Mucosa of descending colon (tissue), 3 donors: ENCODE results near the gene ETF1. TPM values are rescaled to one million over a fixed set of nuclear protein-coding genes. Genes with fewer than 3 reads are reported as not detected.

Source experiments
- ATAC-seq: fragments of 200-7000 bp; cut with Tn5 transposase; one replicate; pipeline ENCODE4 v1.9.1; 2020; ENCODE audit warnings: mild to moderate bottlenecking, moderate library complexity
- DNase-seq, 3 donors: peaks; one replicate each; pipeline ENCODE4 v3.0.0-alpha.2; 2020
- H3K36me3 ChIP-seq: fragments of 200-600 bp; one replicate; pipeline ENCODE4 v1.8.0; 2021; ENCODE audit warnings: low read depth, mild to moderate bottlenecking
- H3K4me1 ChIP-seq: fragments of 200-600 bp; one replicate; pipeline ENCODE4 v1.8.0; 2021; ENCODE audit warnings: low read depth, mild to moderate bottlenecking
- H3K4me3 ChIP-seq: fragments of 200-600 bp; one replicate; pipeline ENCODE4 v1.8.0; 2021; ENCODE audit warnings: mild to moderate bottlenecking
- H3K9me3 ChIP-seq: fragments of 200-600 bp; one replicate; pipeline ENCODE4 v1.8.0; 2021; ENCODE audit warnings: mild to moderate bottlenecking
- intact Hi-C, 2 donors: fragments of 100-400 bp; cut with DNase I in 1 of 2; cut with micrococcal nuclease in 1 of 2; formaldehyde crosslinking; loops; one replicate each; pipeline versions ENCODE4 v1.11.0 to v1.11.1; 2022; cut with DNase I, micrococcal nuclease
- total RNA-seq, 3 donors: library from RNA; stranded (reverse); fragmentation: NEBNext Ultra II Directional in 2 of 3; extraction: Animal tissue kit (Norgen Biotek cat#: 25700) in 2 of 3; gene quantifications; one replicate each; pipeline versions ENCODE4 v1.2.1 to v1.2.4, GENCODE V29; 2021 to 2023
- TF ChIP-seq, protein P1 (sequence below): fragments of 200-600 bp; IDR thresholded peaks from one replicate; pipeline ENCODE4 v1.8.0; 2022; ENCODE audit warnings: antibody characterized with exemption, mild to moderate bottlenecking
- donor health status: DM: no; HTN: no; CAD: no; lungs with moderate emphysema.
- donor health status: DM: no; HTN: no; CAD: no.
- donor health status: DM: no; HTN: yes; CAD: no.

Gene ETF1
- total RNA-seq, 3 donors from 2014 or later: 66.5 to 114 (median 85.7) TPM

GRCh38 chr5:138574744-138575193 is 31.7 kb upstream of the ETF1 start:
- TF ChIP-seq, protein P1, sequence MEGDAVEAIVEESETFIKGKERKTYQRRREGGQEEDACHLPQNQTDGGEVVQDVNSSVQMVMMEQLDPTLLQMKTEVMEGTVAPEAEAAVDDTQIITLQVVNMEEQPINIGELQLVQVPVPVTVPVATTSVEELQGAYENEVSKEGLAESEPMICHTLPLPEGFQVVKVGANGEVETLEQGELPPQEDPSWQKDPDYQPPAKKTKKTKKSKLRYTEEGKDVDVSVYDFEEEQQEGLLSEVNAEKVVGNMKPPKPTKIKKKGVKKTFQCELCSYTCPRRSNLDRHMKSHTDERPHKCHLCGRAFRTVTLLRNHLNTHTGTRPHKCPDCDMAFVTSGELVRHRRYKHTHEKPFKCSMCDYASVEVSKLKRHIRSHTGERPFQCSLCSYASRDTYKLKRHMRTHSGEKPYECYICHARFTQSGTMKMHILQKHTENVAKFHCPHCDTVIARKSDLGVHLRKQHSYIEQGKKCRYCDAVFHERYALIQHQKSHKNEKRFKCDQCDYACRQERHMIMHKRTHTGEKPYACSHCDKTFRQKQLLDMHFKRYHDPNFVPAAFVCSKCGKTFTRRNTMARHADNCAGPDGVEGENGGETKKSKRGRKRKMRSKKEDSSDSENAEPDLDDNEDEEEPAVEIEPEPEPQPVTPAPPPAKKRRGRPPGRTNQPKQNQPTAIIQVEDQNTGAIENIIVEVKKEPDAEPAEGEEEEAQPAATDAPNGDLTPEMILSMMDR: no peak
- Histone ChIP-seq H3K4me3 (peak overlapping the region; percentile 92), H3K36me3 (peaks cover 26% of the 10 kb centered on the region), H3K9me3 (no peaks in the 10 kb centered on the region), H3K4me1 (peaks cover 9% of the 10 kb centered on the region)
- ATAC-seq (peak; percentile 35), DNase-seq (peak in 1 of 3 donors; percentile 5)
- intact Hi-C loops: no loop called here

- no peaks in the 10 kb centered on the region for H3K9me3 ChIP-seq
- peaks cover 9% of the 10 kb centered on the region for H3K4me1 ChIP-seq
- ATAC-seq (no peak), DNase-seq (no peak)
- H3K4me3 ChIP-seq: peak overlapping the region; percentile 92
- TF ChIP-seq, protein P1: no peak
- H3K36me3 ChIP-seq: peaks cover 27% of the 10 kb centered on the region
- intact Hi-C loops: no loop called here
These were observed 31.1 kb upstream of the ETF1 start for GRCh38 chr5:138573949-138574670.

DNA sequence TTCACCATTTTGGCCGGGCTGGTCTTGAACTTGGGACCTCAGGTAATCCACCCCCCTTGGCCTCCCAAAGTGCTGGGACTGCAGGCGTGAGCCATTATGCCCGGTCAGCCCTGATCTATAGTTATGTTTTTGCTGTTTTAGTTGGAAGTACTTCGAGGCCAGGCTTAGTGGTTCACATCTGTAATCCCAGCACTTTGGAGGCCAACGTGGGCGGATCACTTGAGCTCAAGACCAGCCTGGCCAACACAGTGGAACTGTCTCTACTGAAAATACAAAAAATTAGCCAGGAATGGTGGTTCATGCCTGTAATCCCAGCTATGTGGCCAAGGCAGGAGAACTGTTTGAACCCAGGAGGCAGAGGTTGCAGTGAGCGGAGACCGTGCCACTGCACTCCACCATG is 30.2 kb upstream of the ETF1 start:
- intact Hi-C loops: no loop called here
- Histone ChIP-seq H3K4me1 (peaks cover 9% of the 10 kb centered on the region), H3K9me3 (no peaks in the 10 kb centered on the region), H3K36me3 (peaks cover 33% of the 10 kb centered on the region), H3K4me3 (no peak overlapping the region)
- no peak for DNase-seq
- ATAC-seq: no peak
- TF ChIP-seq, protein P1: no peak

GRCh38 chr5:138570871-138571270 is 27.8 kb upstream of the ETF1 start:
- no peak for DNase-seq
- intact Hi-C loops: no loop called here
- ATAC-seq: no peak
- H3K4me3 ChIP-seq: no peak overlapping the region
- TF ChIP-seq, protein P1: no peak
- H3K9me3 ChIP-seq: no peaks in the 10 kb centered on the region
- peaks cover 46% of the 10 kb centered on the region for H3K36me3 ChIP-seq
- H3K4me1 ChIP-seq: peaks cover 9% of the 10 kb centered on the region

DNA sequence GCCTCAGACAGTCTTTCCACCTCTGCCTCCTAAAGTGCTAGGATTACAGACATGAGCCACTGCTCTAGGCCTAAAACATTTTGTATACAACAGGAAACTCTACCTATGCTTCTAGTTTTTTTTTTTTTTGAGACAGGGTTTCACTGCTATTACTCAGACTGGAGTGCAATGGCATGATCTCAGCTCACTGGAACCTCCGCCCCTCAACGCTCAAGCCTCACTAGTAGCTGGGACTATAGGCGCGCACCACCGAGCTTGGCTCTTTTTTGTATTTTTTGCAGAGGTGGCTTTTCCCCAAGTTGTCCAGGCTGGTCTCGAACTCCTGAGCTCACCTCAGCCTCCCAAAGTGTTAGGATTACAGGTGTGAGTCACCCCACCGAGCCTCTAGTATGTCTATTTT is 26.7 kb upstream of the ETF1 start:
- Histone ChIP-seq H3K36me3 (peaks cover 40% of the 10 kb centered on the region), H3K9me3 (no peaks in the 10 kb centered on the region), H3K4me1 (peaks cover 4% of the 10 kb centered on the region), H3K4me3 (no peak overlapping the region)
- intact Hi-C loops: no loop called here
- ATAC-seq: no peak
- TF ChIP-seq, protein P1: no peak
- DNase-seq: no peak
